ENCODE results near the gene MAPKAPK2.
"Not testable (repeated sequence)": the region's sequence is repeated elsewhere in the genome, so short reads cannot be mapped to it uniquely, and the experiment has no call there.

The MAPKAPK2 gene

DNA sequence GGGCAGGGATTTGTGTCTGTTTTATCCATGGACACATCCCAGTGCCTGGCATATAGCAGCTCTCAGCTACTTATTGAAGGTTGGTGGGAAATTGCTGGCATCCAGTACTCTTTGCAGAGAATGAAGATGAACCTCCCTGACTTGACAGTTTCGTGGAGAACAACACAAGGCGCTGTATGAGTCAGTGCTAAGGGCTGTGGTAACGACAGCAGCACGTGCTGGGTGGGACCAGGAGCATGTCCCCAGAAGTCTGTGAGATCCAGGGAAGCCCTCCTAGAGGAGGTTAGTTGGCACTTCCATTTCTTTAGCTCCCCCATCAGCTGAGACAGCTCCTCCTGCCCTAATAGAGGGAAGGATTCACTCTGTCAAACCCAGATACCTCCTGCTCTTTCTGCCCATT, 60.0 kb downstream of the MAPKAPK2 start:
- no peak for DNase-seq (ENCODE audit: low spot score)

GRCh38 chr1:206745301-206745700, 60.6 kb downstream of the MAPKAPK2 start:
- DNase-seq (ENCODE audit: low spot score) = no peak

DNA sequence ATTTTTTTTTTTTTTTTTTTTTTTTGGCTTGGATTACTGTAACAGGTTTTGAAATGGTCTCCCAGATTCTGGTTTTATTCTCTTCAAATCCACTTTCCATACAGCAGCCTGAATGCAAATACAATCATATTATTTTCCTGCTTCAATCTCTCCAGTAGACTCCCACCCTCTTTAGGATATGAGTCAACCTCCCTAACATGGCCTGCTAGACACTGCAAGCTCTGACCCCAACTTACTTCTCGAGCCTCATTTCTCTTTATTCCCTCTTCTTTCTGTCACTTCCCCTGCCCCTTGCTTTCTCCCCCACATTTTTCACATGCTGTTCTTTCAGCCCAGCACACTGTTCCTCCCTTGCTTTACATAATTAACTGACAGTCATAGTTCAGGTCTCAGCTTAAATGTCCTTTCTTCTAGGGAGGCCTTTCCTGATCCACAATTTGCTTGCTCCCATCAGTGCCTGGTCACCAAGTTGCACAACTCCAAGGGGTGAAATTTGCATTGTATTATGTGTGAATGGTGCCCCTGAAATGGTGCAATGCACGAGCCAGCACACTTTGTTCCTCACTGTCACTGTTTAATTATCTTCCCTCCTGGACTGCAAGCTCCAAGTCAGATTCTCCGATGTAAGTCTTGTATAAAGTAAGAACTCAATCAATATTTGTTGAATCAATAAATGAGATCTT, 63.8 kb downstream of the MAPKAPK2 start:
- DNase-seq (ENCODE audit: low spot score) = no peak

DNA sequence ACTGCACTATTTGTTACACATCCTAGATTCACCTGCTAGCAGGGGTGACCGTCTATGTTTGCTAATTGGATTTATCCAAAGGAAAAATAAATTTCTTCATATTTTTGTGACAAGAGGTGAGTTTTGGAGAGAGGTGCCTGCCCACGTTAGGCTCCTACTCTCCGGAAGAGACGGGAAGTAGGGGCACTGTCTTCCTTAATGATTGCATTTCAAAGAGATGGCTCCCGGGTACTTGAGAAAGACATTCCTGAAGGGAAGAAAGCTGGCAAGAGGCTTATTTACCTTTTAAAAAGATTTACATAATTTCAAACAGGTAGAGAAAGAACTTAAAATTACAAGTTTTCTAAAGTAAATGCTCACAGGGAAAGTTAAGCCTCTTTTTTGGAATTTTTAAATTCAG, 67.2 kb downstream of the MAPKAPK2 start:
- no peak for DNase-seq (ENCODE audit: low spot score)

DNA sequence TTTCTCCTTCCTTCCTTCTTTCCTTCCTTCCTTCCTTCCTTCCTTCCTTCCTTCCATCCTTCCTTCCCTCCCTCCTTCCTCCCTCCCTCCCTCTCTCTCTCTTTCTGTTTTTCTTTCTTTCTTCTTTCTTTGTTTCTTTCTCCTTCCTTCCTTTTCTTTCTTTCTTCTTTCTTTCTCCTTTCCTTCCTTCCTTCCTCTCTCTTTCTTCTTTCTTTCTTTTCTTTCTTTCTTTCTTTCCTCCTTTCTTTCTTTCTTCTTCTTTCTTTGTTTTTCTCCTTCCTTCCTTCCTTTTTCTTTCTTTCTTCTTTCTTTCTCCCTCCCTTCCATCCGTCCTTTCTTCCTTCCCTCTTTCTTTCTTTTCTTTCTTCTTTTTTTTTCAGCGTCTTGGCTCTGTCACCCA, 67.8 kb downstream of the MAPKAPK2 start:
- no peak for DNase-seq (ENCODE audit: low spot score)

- DNase-seq (ENCODE audit: low spot score) = no peak
Measured at GRCh38 chr1:206753141-206753540, 68.4 kb downstream of the MAPKAPK2 start.

- DNase-seq (ENCODE audit: low spot score) = no peak
Measured at GRCh38 chr1:206754011-206754410, 69.3 kb downstream of the MAPKAPK2 start.

DNA sequence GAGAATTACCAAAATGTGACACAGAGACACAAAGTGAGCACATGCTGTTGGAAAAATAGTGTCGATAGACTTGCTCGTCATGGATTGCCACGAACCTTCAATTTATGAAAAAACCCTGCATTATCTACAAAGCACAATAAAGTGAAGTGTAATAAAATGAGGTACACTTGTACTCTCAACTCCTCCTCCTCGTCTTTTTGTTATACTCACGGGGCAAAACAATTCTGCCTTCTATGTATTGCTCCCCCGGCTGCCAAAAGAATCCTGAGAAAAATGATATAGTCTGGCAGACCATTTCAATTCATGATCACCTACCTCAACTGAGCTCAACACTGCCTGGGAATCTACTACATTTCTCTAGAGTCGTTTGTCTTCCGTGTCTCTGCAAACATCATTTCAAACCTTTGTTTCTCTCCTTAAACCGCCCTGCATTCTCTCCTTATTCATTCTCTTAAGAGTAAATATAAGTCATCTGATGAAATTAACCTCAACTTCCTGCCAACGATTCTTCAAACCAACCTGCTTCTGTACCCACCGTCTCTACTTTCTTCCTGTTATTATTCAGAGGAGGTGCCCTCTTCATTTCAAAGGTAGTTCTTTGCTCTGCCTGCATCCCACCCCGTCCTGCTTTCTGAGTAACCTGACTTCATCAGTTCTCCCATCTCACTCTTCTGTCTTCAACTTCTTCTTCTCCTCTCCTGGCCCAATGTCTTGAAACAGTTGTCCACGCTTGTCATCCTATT, 73.0 kb downstream of the MAPKAPK2 start:
- DNase-seq (ENCODE audit: low spot score) = no peak

GRCh38 chr1:206760590-206760989, 75.9 kb downstream of the MAPKAPK2 start:
- DNase-seq (ENCODE audit: low spot score) = no peak

- no peak for DNase-seq (ENCODE audit: low spot score)
Measured at GRCh38 chr1:206761159-206761768, 76.6 kb downstream of the MAPKAPK2 start.

- not testable (repeated sequence) for DNase-seq (ENCODE audit: low spot score)
Measured at GRCh38 chr1:206762741-206763364, 78.1 kb downstream of the MAPKAPK2 start.

GRCh38 chr1:206765771-206766170, 81.1 kb downstream of the MAPKAPK2 start:
- not testable (repeated sequence) for DNase-seq (ENCODE audit: low spot score)

- no peak for DNase-seq (ENCODE audit: low spot score)
Measured at GRCh38 chr1:206766251-206766856, 81.6 kb downstream of the MAPKAPK2 start.

GRCh38 chr1:206768472-206769303, 84.0 kb downstream of the MAPKAPK2 start:
- no peak for DNase-seq (ENCODE audit: low spot score)

- no peak for DNase-seq (ENCODE audit: low spot score)
Measured at GRCh38 chr1:206769304-206769731, 84.6 kb downstream of the MAPKAPK2 start.

DNA sequence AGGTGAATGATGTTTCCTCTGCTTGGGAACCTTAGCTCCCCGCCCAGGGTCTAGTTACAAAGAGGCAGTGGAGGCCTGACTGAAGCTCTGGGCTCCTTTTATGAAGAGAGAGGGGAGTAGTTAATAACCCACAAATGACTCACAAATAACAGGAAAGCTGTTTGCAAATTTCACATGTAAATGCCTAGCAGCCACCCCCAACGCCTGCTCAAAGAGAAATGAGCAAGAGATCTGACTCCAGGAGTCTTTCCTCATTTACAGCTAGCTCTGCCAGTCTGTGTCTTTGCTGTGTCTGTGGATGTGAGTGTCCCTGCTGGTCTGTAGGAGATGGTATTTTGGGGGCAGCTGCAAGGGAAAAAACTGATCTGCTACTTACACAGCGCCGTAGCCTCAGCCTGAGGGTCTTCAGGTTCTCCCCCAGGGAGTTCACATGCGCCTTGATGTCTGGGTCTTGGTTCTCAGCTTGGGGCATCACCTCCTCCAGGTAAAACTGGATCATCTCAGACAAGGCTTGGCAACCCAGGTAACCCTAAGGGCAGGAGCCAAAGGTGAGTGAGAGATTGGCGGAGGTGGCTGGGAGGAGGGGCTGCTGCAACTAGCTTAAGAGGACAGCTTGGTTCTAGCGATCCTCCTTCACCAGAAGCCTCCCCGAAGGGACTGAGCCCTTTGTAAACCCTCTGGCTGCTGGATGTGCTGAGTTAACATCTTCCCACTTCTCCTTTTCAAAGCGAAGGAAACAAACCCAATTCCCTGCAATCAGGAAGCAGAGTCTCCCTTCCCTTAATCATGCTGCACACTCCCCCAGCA, 86.0 kb downstream of the MAPKAPK2 start, which contains the start of gene IL19:
TSS of gene IL19 (plus strand) at position 243 of the 807 bp plus-strand sequence. CDS start 65,890 bp downstream, outside the sequence.
- DNase-seq (ENCODE audit: low spot score) = peak; percentile 22

DNA sequence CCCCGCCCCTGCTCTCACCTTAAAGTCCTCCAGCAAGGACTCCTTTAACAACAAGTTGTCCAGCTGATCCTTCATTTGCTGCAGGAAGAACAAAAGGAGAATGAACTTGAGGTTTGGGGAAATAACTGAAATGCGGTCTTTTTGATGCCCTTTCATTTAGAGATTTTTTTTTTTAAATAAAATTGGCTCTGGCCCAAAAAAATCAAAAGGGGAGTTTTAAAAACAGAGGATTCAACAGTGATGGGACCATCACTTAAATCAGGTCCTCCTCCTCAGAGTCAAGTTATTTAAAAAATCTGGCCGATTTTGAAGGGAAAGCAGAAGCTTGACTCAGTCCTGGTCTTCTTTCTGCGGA, 86.6 kb downstream of the MAPKAPK2 start:
- no peak for DNase-seq (ENCODE audit: low spot score)

DNA sequence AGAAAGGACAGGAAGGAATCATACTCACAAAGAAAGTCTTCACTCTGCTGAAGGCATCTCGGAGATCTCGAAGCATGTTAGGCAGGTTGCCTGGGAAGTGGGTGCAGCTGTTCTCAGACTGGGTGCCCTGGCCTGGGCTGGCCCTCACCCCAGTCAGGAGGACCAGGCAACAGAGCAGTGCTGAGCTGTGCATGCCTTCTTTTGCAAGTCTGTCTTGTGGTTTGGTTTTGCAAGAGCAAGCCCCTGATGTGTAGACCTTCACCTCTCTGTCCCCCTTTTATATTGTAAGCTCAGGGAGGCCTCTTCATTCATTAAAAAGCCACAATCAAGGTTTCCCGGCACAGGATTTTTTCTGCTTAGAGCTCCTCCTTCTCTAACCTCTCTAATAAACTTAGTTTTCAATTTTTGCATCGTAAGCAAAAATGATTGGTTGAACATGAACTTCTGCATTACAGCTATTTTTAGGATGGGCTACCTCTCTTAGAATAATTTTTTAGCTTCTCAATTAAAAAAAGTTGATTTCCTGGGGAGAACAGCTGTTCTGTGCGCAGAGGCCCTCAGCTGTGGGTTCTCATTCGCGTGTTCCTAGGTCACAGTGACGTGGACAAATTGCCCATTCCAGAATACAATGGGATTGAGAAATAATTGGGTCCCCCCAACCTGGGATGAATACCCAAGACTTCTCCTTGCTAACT, 87.7 kb downstream of the MAPKAPK2 start, which contains the start of gene IL10:
TSS of gene IL10 (minus strand) at position 252 of the 695 bp plus-strand sequence. CDS start at position 193, 59 bp downstream.
- peak; percentile 15 for DNase-seq (ENCODE audit: low spot score)

GRCh38 chr1:206774093-206774492, 89.4 kb downstream of the MAPKAPK2 start:
- DNase-seq (ENCODE audit: low spot score) = no peak

GRCh38 chr1:206776229-206776628, 91.5 kb downstream of the MAPKAPK2 start:
- no peak for DNase-seq (ENCODE audit: low spot score)
